ENCODE measurements around the gene PCSK7. TPM values are rescaled to one million over a fixed set of nuclear protein-coding genes. Genes with fewer than 3 reads are reported as not detected.

Gene PCSK7
- polyA plus RNA-seq, 1 donor (not counting 4 experiments of a cell fraction or from before 2014, with no cell fraction given): 32.9 TPM

- H3K9me3 ChIP-seq (ENCODE audit: control insufficient read depth, low read depth, low read length): no peaks in the 10 kb centered on the region
- peaks cover 19% of the 10 kb centered on the region for H3K4me1 ChIP-seq (ENCODE audit: control insufficient read depth, extremely low read depth, insufficient read depth, low read length)
- dilution Hi-C loops (cut with MboI; ENCODE audit: extremely low pct_ligation_motif_present, low sequenced_read_pairs): no loop called here
- peak within 1 kb of the TSS; percentile 79 for H3K9ac ChIP-seq (ENCODE audit: control insufficient read depth, extremely low read depth, insufficient read depth, low read length)
- TF ChIP-seq EZH2 (IDR thresholded peaks at IDR 0.05; ENCODE audit: low read length) (no peak), CTCF (optimal IDR thresholded peaks at IDR 0.05 in 1 of 3, IDR thresholded peaks at IDR 0.05 in 1 of 3, conservative IDR thresholded peaks at IDR 0.05 in 1 of 3; ENCODE audit: extremely low read depth in 1 of 3, insufficient read depth in 2 of 3, low read length in 3 of 3) (no peak)
- H3K4me2 ChIP-seq (ENCODE audit: control insufficient read depth, extremely low read depth, insufficient read depth, low read depth, low read length): peak within 1 kb of the TSS; percentile 97
- peaks cover 0 to 12% of the 10 kb centered on the region in 2 experiments for H3K36me3 ChIP-seq (ENCODE audit: control insufficient read depth in 2 of 2, extremely low read depth in 1 of 2, insufficient read depth in 2 of 2, low read length in 2 of 2)
- peak; percentile 49 for DNase-seq (ENCODE audit: low read depth, low spot score)
- no peaks in the 10 kb centered on the region for H3K27me3 ChIP-seq (ENCODE audit: control insufficient read depth, extremely low read depth, insufficient read depth, low read length)
- peak within 1 kb of the TSS; percentile 75 for H2AFZ ChIP-seq (ENCODE audit: control insufficient read depth, low read length)
- H3K4me3 ChIP-seq (ENCODE audit: control insufficient read depth in 2 of 3, extremely low read depth in 1 of 3, insufficient read depth in 2 of 3, low read depth in 1 of 3, low read length in 3 of 3): peak within 1 kb of the TSS; percentile 67 to 81 (median 79)
- H3K79me2 ChIP-seq (ENCODE audit: control insufficient read depth, insufficient read depth, low read length): no peaks in the 10 kb centered on the region
- H4K20me1 ChIP-seq (ENCODE audit: control insufficient read depth, extremely low read depth, insufficient read depth, low read length): no peaks in the 10 kb centered on the region
- peak within 1 kb of the TSS; percentile 66 for H3K27ac ChIP-seq (ENCODE audit: control insufficient read depth, insufficient read depth, low read length)
- no peaks in the 10 kb centered on the region for H3K9me1 ChIP-seq (ENCODE audit: control insufficient read depth, extremely low read depth, insufficient read depth, low read length)
- FAIRE-seq: peak; percentile 78
Observed at GRCh38 chr11:117178210-117179034, 53.5 kb downstream of the PCSK7 start, which contains the start of gene SIDT2. Gene SIDT2, plus strand, starts transcription at chr11:117178743. Its CDS starts 521 bp downstream, at chr11:117179264.

GRCh38 chr11:117177534-117178209, 54.2 kb downstream of the PCSK7 start:
- FAIRE-seq (no peak), DNase-seq (ENCODE audit: low read depth, low spot score) (no peak)
- Histone ChIP-seq H3K9me3 (ENCODE audit: control insufficient read depth, low read depth, low read length) (no peaks in the 10 kb centered on the region), H3K4me3 (ENCODE audit: control insufficient read depth in 2 of 3, extremely low read depth in 1 of 3, insufficient read depth in 2 of 3, low read depth in 1 of 3, low read length in 3 of 3) (peak overlapping the region in 1 of 3 experiments; percentile 56), H3K27me3 (ENCODE audit: control insufficient read depth, extremely low read depth, insufficient read depth, low read length) (no peaks in the 10 kb centered on the region), H3K36me3 (ENCODE audit: control insufficient read depth in 2 of 2, extremely low read depth in 1 of 2, insufficient read depth in 2 of 2, low read length in 2 of 2) (peaks cover 0 to 12% of the 10 kb centered on the region in 2 experiments), H3K9me1 (ENCODE audit: control insufficient read depth, extremely low read depth, insufficient read depth, low read length) (no peaks in the 10 kb centered on the region), H3K9ac (ENCODE audit: control insufficient read depth, extremely low read depth, insufficient read depth, low read length) (peak overlapping the region; percentile 79), H3K4me1 (ENCODE audit: control insufficient read depth, extremely low read depth, insufficient read depth, low read length) (peaks cover 22% of the 10 kb centered on the region), H3K27ac (ENCODE audit: control insufficient read depth, insufficient read depth, low read length) (peak overlapping the region; percentile 66), H2AFZ (ENCODE audit: control insufficient read depth, low read length) (peak overlapping the region; percentile 43), H3K4me2 (ENCODE audit: control insufficient read depth, extremely low read depth, insufficient read depth, low read depth, low read length) (peak overlapping the region; percentile 87), H4K20me1 (ENCODE audit: control insufficient read depth, extremely low read depth, insufficient read depth, low read length) (no peaks in the 10 kb centered on the region), H3K79me2 (ENCODE audit: control insufficient read depth, insufficient read depth, low read length) (no peaks in the 10 kb centered on the region)
- dilution Hi-C loops (cut with MboI; ENCODE audit: extremely low pct_ligation_motif_present, low sequenced_read_pairs): no loop called here
- TF ChIP-seq CTCF (optimal IDR thresholded peaks at IDR 0.05 in 1 of 3, IDR thresholded peaks at IDR 0.05 in 1 of 3, conservative IDR thresholded peaks at IDR 0.05 in 1 of 3; ENCODE audit: extremely low read depth in 1 of 3, insufficient read depth in 2 of 3, low read length in 3 of 3) (no peak), EZH2 (IDR thresholded peaks at IDR 0.05; ENCODE audit: low read length) (no peak)

Data from keratinocyte (primary cell).